GM19193 (cell line): ENCODE data around the gene PRKCE.

ENCODE experiments used
- POLR2A ChIP-seq: IDR thresholded peaks from 4 replicates; pipeline ENCODE4 v1.6.1; 2011; ENCODE audit not compliant: insufficient read depth, insufficient read length; ENCODE audit errors: extremely low read depth

PRKCE gene

GRCh38 chr2:45776160-45776955 lies 124.9 kb downstream of the PRKCE start:
- TF ChIP-seq POLR2A: no peak

GRCh38 chr2:45777996-45778719 lies 126.7 kb downstream of the PRKCE start:
- no peak for TF ChIP-seq POLR2A

GRCh38 chr2:45778720-45779171 lies 127.3 kb downstream of the PRKCE start:
- no peak for TF ChIP-seq POLR2A

GRCh38 chr2:45780541-45781463 lies 129.3 kb downstream of the PRKCE start:
- TF ChIP-seq POLR2A: no peak

GRCh38 chr2:45781464-45781811 lies 130.0 kb downstream of the PRKCE start:
- TF ChIP-seq POLR2A: no peak

- TF ChIP-seq POLR2A: no peak
Measured at GRCh38 chr2:45782436-45782835, 131.0 kb downstream of the PRKCE start.

- no peak for TF ChIP-seq POLR2A
Measured at GRCh38 chr2:45782986-45783385, 131.5 kb downstream of the PRKCE start.

GRCh38 chr2:45786030-45786835 lies 134.8 kb downstream of the PRKCE start:
- no peak for TF ChIP-seq POLR2A

- TF ChIP-seq POLR2A: no peak
Measured at GRCh38 chr2:45786836-45787357, 135.4 kb downstream of the PRKCE start.

GRCh38 chr2:45788401-45788800 lies 136.9 kb downstream of the PRKCE start:
- no peak for TF ChIP-seq POLR2A

- TF ChIP-seq POLR2A: no peak
Measured at GRCh38 chr2:45789317-45789716, 137.8 kb downstream of the PRKCE start.

GRCh38 chr2:45789961-45790723 lies 138.7 kb downstream of the PRKCE start:
- no peak for TF ChIP-seq POLR2A

GRCh38 chr2:45793305-45793962 lies 142.0 kb downstream of the PRKCE start:
- no peak for TF ChIP-seq POLR2A
